ENCODE data around the gene SLC5A1.
"Not testable (repeated sequence)": the region's sequence is repeated elsewhere in the genome, so short reads cannot be mapped to it uniquely, and the experiment has no call there.

Gene SLC5A1

GRCh38 chr22:32120603-32121002 is 77.5 kb downstream of the SLC5A1 start:
- Histone ChIP-seq H4K20me1 (no peaks in the 10 kb centered on the region), H3K9ac (no peak overlapping the region), H3K9me3 (no peaks in the 10 kb centered on the region; the same call in 1 of the 2 replicates), H3K36me3 (no peaks in the 10 kb centered on the region), H3K4me3 (no peak overlapping the region), H3K4me1 (peaks cover 16% of the 10 kb centered on the region), H3K4me2 (no peak overlapping the region), H3K27me3 (no peaks in the 10 kb centered on the region), H3K27ac (no peak overlapping the region)
- TF ChIP-seq Cebpa-rat (IDR thresholded peaks at IDR 0.05): no peak

DNA sequence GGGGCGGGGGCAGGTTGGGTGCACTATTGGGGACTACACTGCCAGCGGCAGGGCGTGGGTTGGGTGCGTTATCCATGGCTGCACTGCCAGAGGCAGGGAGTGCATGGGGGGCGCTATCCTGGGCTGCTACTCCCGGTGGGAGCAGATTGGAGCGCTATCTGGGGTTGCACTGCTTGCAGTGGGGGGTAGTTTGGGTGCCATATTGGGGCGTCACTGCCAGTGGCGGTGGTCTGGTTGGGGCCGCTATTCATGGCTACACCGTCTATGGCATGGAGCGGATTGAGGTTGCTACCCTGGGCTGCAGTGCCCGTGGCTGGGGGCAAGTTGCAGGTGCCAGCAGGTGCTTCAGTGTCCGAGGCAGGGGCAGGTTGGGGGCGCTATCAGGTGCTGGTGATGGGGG is 79.8 kb downstream of the SLC5A1 start:
- Histone ChIP-seq H3K9ac (no peak overlapping the region), H3K27me3 (no peaks in the 10 kb centered on the region), H3K9me3 (no peaks in the 10 kb centered on the region; the same call in 1 of the 2 replicates), H3K36me3 (no peaks in the 10 kb centered on the region), H4K20me1 (no peaks in the 10 kb centered on the region), H3K4me2 (no peak overlapping the region), H3K27ac (no peak overlapping the region), H3K4me3 (no peak overlapping the region), H3K4me1 (peaks cover 17% of the 10 kb centered on the region)
- no peak for TF ChIP-seq Cebpa-rat (IDR thresholded peaks at IDR 0.05)

- no peak overlapping the region for H3K27ac ChIP-seq
- H3K4me2 ChIP-seq: no peak overlapping the region
- H3K4me3 ChIP-seq: no peak overlapping the region
- no peak overlapping the region for H3K9ac ChIP-seq
- H3K27me3 ChIP-seq: no peaks in the 10 kb centered on the region
- no peaks in the 10 kb centered on the region for H4K20me1 ChIP-seq
- no peaks in the 10 kb centered on the region; the same call in 1 of the 2 replicates for H3K9me3 ChIP-seq
- TF ChIP-seq Cebpa-rat (IDR thresholded peaks at IDR 0.05): no peak
- H3K36me3 ChIP-seq: no peaks in the 10 kb centered on the region
- H3K4me1 ChIP-seq: peaks cover 17% of the 10 kb centered on the region
Observed at GRCh38 chr22:32123657-32124056, 80.6 kb downstream of the SLC5A1 start.

DNA sequence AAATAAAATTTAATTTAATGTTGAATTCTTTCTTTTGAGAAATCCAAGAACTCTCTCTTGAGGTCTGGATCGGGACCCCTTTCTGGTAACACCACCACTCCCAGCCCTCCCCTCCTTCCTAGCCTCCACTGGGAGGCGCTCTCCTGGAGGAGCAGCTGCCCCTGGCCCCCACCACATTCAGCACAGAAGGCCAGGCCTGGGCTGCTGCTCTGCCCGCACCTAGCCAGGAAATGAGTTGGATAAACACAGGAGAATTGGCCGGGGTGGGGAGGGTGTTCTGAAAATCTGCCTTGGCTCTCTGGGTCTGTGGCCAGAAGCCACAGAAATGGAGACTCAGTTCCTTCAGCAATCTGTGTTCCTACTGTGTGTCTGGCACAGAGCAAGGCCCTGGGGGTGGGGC is 84.8 kb downstream of the SLC5A1 start:
- H3K9ac ChIP-seq: no peak overlapping the region
- no peaks in the 10 kb centered on the region for H3K36me3 ChIP-seq
- H3K9me3 ChIP-seq: no peaks in the 10 kb centered on the region
- no peaks in the 10 kb centered on the region for H4K20me1 ChIP-seq
- no peak overlapping the region for H3K27ac ChIP-seq
- no peak overlapping the region for H3K4me3 ChIP-seq
- no peak for TF ChIP-seq Cebpa-rat (IDR thresholded peaks at IDR 0.05)
- no peak overlapping the region for H3K4me2 ChIP-seq
- peaks cover 17% of the 10 kb centered on the region for H3K4me1 ChIP-seq
- no peaks in the 10 kb centered on the region for H3K27me3 ChIP-seq

- H4K20me1 ChIP-seq: no peaks in the 10 kb centered on the region
- no peak overlapping the region for H3K27ac ChIP-seq
- no peak overlapping the region for H3K9ac ChIP-seq
- H3K4me3 ChIP-seq: no peak overlapping the region
- no peaks in the 10 kb centered on the region for H3K27me3 ChIP-seq
- no peaks in the 10 kb centered on the region for H3K9me3 ChIP-seq
- no peak for TF ChIP-seq Cebpa-rat (IDR thresholded peaks at IDR 0.05)
- peaks cover 2% of the 10 kb centered on the region for H3K4me1 ChIP-seq
- no peaks in the 10 kb centered on the region for H3K36me3 ChIP-seq
- H3K4me2 ChIP-seq: no peak overlapping the region
Observed at GRCh38 chr22:32130464-32130863, 87.4 kb downstream of the SLC5A1 start.

- Histone ChIP-seq H3K4me2 (no peak overlapping the region), H3K27me3 (no peaks in the 10 kb centered on the region), H3K9ac (no peak overlapping the region), H3K9me3 (no peaks in the 10 kb centered on the region), H3K4me3 (no peak overlapping the region), H3K36me3 (no peaks in the 10 kb centered on the region), H4K20me1 (no peaks in the 10 kb centered on the region), H3K4me1 (peaks cover 3% of the 10 kb centered on the region), H3K27ac (no peak overlapping the region)
- no peak for TF ChIP-seq Cebpa-rat (IDR thresholded peaks at IDR 0.05)
Observed at GRCh38 chr22:32132126-32132525, 89.1 kb downstream of the SLC5A1 start.

DNA sequence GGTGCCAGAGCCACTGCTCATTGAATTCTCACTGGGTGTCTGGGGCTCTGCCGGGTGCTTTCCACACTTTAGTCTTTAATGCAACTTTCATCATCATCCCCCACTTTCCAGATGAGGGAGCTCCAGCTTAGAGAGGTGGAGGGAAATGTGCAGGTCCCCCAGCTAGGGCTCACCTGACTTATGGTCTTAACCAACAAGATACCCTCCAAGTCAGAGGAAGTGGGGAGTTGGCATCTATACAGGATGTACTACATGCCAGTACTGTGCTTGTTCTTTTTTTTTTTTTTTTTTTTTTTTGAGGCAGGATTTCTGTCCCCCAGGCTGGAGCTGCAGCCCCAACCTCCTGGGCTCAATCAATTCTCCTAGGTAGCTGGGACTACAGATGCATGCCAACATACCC is 89.7 kb downstream of the SLC5A1 start:
- no peaks in the 10 kb centered on the region for H4K20me1 ChIP-seq
- H3K27me3 ChIP-seq: no peaks in the 10 kb centered on the region
- no peaks in the 10 kb centered on the region for H3K36me3 ChIP-seq
- H3K4me3 ChIP-seq: no peak overlapping the region
- H3K9me3 ChIP-seq: no peaks in the 10 kb centered on the region
- no peak overlapping the region for H3K27ac ChIP-seq
- peaks cover 9% of the 10 kb centered on the region for H3K4me1 ChIP-seq
- TF ChIP-seq Cebpa-rat (IDR thresholded peaks at IDR 0.05): no peak
- no peak overlapping the region for H3K9ac ChIP-seq
- H3K4me2 ChIP-seq: no peak overlapping the region

DNA sequence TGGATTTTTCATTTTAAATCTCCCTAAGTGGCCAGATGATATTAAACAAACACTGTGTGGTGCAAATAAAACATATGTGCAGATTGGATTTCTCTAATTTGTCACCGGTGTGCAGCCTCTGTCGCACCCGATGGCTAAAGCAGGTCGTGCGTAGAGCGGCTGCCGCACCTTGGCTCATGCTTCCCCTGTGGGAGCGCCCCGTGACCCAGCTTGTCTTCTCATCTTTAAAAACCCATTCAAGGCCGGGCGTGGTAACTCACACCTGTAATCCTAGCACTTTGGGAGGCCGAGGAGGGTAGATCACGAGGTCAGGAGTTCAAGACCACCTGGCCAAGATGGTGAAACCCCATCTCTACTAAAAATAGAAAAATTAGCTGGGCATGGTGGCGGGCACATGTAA is 91.7 kb downstream of the SLC5A1 start:
- not testable (repeated sequence) for H3K27me3 ChIP-seq, H3K36me3 ChIP-seq, H3K4me2 ChIP-seq, H4K20me1 ChIP-seq, H3K27ac ChIP-seq, H3K9me3 ChIP-seq, H3K9ac ChIP-seq, H3K4me3 ChIP-seq
- peaks cover 16% of the 10 kb centered on the region for H3K4me1 ChIP-seq

DNA sequence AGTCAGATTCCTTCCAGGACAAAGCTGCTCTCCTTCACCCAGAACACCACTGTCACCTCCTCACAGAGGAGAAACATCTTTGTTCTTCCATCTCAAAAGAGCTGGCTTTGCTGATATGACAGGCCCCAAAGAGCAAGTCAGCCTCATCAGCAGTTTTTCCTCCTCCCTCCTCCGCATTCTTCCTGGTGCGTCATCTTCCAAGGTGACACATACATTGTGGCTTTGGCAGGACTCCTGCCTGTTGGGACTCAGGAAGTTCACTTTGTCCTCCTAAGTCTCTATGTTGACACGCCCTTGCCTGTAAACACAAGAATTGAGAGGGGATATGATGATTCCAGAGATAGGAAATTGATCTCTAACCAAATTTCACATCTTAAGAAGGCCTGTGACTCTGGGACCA is 92.9 kb downstream of the SLC5A1 start:
- not testable (repeated sequence) for H3K36me3 ChIP-seq, H3K27me3 ChIP-seq, H3K27ac ChIP-seq, H3K4me3 ChIP-seq, H3K4me2 ChIP-seq, H3K9ac ChIP-seq, H4K20me1 ChIP-seq, H3K9me3 ChIP-seq
- peaks cover 16% of the 10 kb centered on the region for H3K4me1 ChIP-seq

DNA sequence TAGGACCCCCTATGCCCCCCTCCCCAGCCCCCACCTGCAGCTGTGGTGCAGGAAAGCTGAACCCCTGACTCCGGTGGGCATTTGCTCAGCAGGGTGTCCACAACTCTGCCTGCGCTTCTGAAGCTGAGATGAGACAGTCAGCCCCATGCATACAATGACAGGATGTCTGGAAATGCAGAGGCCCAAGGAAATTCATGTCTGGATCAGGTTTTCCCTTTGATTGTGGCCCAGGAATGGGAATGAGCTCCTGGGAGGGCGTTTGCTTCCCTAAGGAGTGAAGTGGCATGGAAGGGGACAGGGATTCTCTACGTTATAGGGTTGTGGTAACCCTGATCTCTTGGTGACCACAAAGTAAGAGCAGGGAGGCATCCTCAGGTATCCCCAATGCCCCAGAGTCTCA is 93.8 kb downstream of the SLC5A1 start:
- not testable (repeated sequence) for H3K27me3 ChIP-seq, H3K27ac ChIP-seq, H3K9ac ChIP-seq, H3K36me3 ChIP-seq, H3K4me3 ChIP-seq, H4K20me1 ChIP-seq, H3K4me2 ChIP-seq, H3K9me3 ChIP-seq
- H3K4me1 ChIP-seq: peaks cover 16% of the 10 kb centered on the region

- H3K27me3 ChIP-seq, H4K20me1 ChIP-seq, H3K36me3 ChIP-seq, H3K9me3 ChIP-seq: not testable (repeated sequence)
- peak overlapping the region; percentile 61 for H3K27ac ChIP-seq
- H3K4me2 ChIP-seq: peak overlapping the region; percentile 79
- H3K4me1 ChIP-seq: peaks cover 22% of the 10 kb centered on the region
- H3K9ac ChIP-seq: peak overlapping the region; percentile 41; the same call in 1 of the 2 replicates
- H3K4me3 ChIP-seq: peak overlapping the region; percentile 54
Observed at GRCh38 chr22:32137731-32138324, 94.8 kb downstream of the SLC5A1 start.

DNA sequence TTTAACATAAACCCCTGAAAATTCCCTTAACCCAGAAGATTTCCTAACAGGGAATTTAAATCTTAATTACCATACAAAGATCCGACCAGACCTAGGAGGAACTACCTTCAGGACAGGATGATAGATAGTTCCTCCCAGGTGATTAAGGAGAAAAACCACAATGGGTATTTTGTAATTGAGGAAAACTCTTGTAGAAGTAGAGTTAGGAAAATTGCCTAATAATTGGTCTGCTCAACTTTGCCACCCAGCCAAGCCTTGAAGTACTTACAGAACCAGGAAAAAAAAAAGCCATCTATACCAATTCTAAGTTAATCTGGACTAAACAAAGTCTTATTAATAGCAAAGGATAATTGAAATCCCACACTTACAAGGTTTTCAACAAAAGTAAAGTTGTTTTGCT is 95.5 kb downstream of the SLC5A1 start:
- not testable (repeated sequence) for H3K27me3 ChIP-seq, H3K36me3 ChIP-seq, H3K9me3 ChIP-seq, H4K20me1 ChIP-seq, H3K9ac ChIP-seq, H3K27ac ChIP-seq
- peaks cover 22% of the 10 kb centered on the region for H3K4me1 ChIP-seq
- H3K4me3 ChIP-seq: peak overlapping the region; percentile 54
- H3K4me2 ChIP-seq: peak overlapping the region; percentile 79

DNA sequence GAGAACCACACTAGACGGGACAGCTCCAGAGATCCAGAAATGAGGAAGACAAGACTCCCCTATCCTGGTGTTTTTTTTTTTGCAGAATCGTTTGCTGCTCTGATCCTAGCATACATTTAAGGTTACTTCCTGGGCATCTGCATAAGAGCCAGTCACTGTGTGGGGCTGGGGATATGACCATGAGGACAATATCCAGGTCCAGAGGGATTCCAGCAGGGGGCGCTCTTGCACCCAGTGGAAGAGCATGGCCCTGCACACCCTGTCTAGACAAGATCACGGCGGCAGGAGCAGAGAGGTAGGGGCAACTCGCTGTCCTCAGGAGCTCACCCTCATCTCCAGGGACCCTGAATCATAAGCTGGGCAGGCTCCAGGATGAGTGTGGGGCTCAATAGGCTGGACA is 97.6 kb downstream of the SLC5A1 start:
- H3K9me3 ChIP-seq, H3K36me3 ChIP-seq, H3K9ac ChIP-seq, H3K27ac ChIP-seq, H3K4me3 ChIP-seq, H3K27me3 ChIP-seq, H3K4me2 ChIP-seq, H4K20me1 ChIP-seq: not testable (repeated sequence)
- H3K4me1 ChIP-seq: peaks cover 29% of the 10 kb centered on the region

All from BLaER1 (cell line).